GM12878 (cell line): Measurements from ENCODE around the gene CFAP53.

Source experiments
- DPF2 ChIP-seq: fragments of 450-650 bp; IDR thresholded peaks from 2 replicates; pipeline ENCODE4 v1.6.1; 2017; ENCODE audit warnings: mild to moderate bottlenecking
- GABPA ChIP-seq: IDR thresholded peaks from 2 replicates; pipeline ENCODE4 v1.6.1; 2014; ENCODE audit warnings: antibody characterized with exemption, low read depth, mild to moderate bottlenecking, inconsistent platforms
- HDGF ChIP-seq: fragments of 450-650 bp; IDR thresholded peaks from 2 replicates; pipeline ENCODE4 v1.6.1; 2016; ENCODE audit warnings: antibody characterized with exemption
- PAX8 ChIP-seq: fragments of 450-650 bp; IDR thresholded peaks from 2 replicates; pipeline ENCODE4 v1.6.1; 2017; ENCODE audit warnings: mild to moderate bottlenecking, moderate library complexity
- POLR2A ChIP-seq: IDR thresholded peaks from 2 replicates; pipeline ENCODE4 v1.6.1; 2011; ENCODE audit warnings: low read depth, mild to moderate bottlenecking, low read length
- SIN3A ChIP-seq: IDR thresholded peaks from 2 replicates; pipeline ENCODE4 v1.6.1; 2012; ENCODE audit warnings: low read depth, low read length, improper control_type of control experiment
- SP1 ChIP-seq: IDR thresholded peaks from one replicate; pipeline ENCODE4 v1.6.1; 2011; ENCODE audit warnings: low read depth, low read length
- SPI1 ChIP-seq: IDR thresholded peaks from 2 replicates; pipeline ENCODE4 v1.6.1; 2011; ENCODE audit warnings: low read depth, mild to moderate bottlenecking, low read length, moderate library complexity, borderline replicate concordance; ENCODE audit not compliant: insufficient read depth
- TAF1 ChIP-seq: IDR thresholded peaks from 2 replicates; pipeline ENCODE4 v1.6.1; 2011; ENCODE audit warnings: mild to moderate bottlenecking, low read depth, low read length, borderline replicate concordance
- TF ChIP-seq, protein P1 (sequence below), 3 experiments: IDR thresholded peaks in 2 of 3; conservative IDR thresholded peaks in 1 of 3; 2 replicates each; pipeline ENCODE4 v1.5.1; 2011; ENCODE audit warnings: low read depth in 3 of 3, low read length in 3 of 3, mild to moderate bottlenecking in 3 of 3, control low read depth in 2 of 3, moderate library complexity in 2 of 3, inconsistent platforms in 1 of 3, mixed read lengths in 1 of 3; ENCODE audit not compliant: control insufficient read depth in 2 of 3, insufficient read depth in 1 of 3; ENCODE audit errors: extremely low read depth in 1 of 3

DNA sequence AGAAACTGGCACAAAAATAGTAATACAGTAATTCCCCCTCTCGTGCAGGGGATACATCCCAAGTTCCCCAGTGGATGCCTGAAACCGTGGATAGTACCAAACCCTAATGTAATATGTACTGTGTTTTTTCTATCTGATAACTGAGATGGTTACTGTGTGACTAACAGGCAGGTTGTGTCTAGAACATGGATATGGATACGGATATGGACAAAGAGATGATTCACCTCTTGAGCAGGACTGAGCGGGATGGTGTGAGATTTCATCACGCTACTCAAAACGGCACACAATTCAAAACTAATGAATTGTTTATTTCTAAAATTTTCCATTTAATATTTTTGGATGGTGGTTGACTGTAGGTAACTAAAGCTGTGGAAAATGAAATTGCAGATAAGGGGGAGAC lies 11.6 kb upstream of the CFAP53 start:
- TF ChIP-seq, protein P1, sequence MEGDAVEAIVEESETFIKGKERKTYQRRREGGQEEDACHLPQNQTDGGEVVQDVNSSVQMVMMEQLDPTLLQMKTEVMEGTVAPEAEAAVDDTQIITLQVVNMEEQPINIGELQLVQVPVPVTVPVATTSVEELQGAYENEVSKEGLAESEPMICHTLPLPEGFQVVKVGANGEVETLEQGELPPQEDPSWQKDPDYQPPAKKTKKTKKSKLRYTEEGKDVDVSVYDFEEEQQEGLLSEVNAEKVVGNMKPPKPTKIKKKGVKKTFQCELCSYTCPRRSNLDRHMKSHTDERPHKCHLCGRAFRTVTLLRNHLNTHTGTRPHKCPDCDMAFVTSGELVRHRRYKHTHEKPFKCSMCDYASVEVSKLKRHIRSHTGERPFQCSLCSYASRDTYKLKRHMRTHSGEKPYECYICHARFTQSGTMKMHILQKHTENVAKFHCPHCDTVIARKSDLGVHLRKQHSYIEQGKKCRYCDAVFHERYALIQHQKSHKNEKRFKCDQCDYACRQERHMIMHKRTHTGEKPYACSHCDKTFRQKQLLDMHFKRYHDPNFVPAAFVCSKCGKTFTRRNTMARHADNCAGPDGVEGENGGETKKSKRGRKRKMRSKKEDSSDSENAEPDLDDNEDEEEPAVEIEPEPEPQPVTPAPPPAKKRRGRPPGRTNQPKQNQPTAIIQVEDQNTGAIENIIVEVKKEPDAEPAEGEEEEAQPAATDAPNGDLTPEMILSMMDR (IDR thresholded peaks at IDR 0.05 in 2 of 3, conservative IDR thresholded peaks at IDR 0.05 in 1 of 3; ENCODE audit: control insufficient read depth in 2 of 3, extremely low read depth in 1 of 3, insufficient read depth in 1 of 3, low read depth in 3 of 3, low read length in 3 of 3), result no peak
- no peak for TF ChIP-seq DPF2
- TF ChIP-seq GABPA, result no peak
- no peak for TF ChIP-seq SP1
- TF ChIP-seq POLR2A, result no peak
- no peak for TF ChIP-seq HDGF
- TF ChIP-seq SPI1, result no peak
- TF ChIP-seq TAF1, result no peak
- no peak for TF ChIP-seq SIN3A
- no peak for TF ChIP-seq PAX8
